Body of pancreas (tissue), 4 donors: ENCODE results near the gene CUEDC1. TPM values are rescaled to one million over a fixed set of nuclear protein-coding genes. Genes with fewer than 3 reads are reported as not detected.

ENCODE experiments used
- ATAC-seq: fragments of 150-250 bp; one replicate; pipeline ENCODE4 v1.9.1; 2016
- DNase-seq, 4 donors: peaks; one replicate each; pipeline ENCODE4 v3.0.0-alpha.2; 2019
- H3K27ac ChIP-seq, 4 donors: fragments of 200-600 bp; sonication (generic); 1 replicate in 3 of 4; 2 replicates in 1 of 4; pipeline versions ENCODE4 v1.5.1 to v1.6.1; 2016 to 2019; ENCODE audit warnings: mild to moderate bottlenecking in 1 of 4, mixed read lengths in 1 of 4, moderate library complexity in 1 of 4
- H3K27me3 ChIP-seq, 2 donors: fragments of 200-600 bp; sonication (generic); one replicate each; pipeline ENCODE4 v1.6.0; 2016; ENCODE audit warnings: mild to moderate bottlenecking in 1 of 2
- H3K36me3 ChIP-seq, 2 donors: fragments of 200-600 bp; sonication (generic); replicated peaks in 1 of 2; 2 replicates each; pipeline ENCODE4 v1.5.1; 2016; ENCODE audit warnings: low read depth in 2 of 2; ENCODE audit not compliant: insufficient read depth in 1 of 2
- H3K4me1 ChIP-seq: fragments of 200-600 bp; sonication (generic); one replicate; pipeline ENCODE4 v1.6.0; 2016
- H3K4me3 ChIP-seq, 2 donors: fragments of 200-600 bp; sonication (generic); 1 replicate in 1 of 2; 2 replicates in 1 of 2; pipeline ENCODE4 v1.5.1; 2016 to 2019
- H3K9me3 ChIP-seq, 3 donors: fragments of 200-600 bp; sonication (generic); 1 replicate in 2 of 3; 2 replicates in 1 of 3; pipeline ENCODE4 v1.5.1; 2016
- CTCF ChIP-seq, 7 experiments: fragments of 450-650 bp in 4 of 7; fragments of 200-600 bp in 3 of 7; sonication (generic) in 3 of 7; IDR thresholded peaks; one replicate each; pipeline ENCODE4 v1.5.1; 2016 to 2019; ENCODE audit warnings: antibody characterized with exemption in 7 of 7
- POLR2A ChIP-seq, 3 donors: fragments of 450-650 bp; IDR thresholded peaks; one replicate each; pipeline ENCODE4 v1.6.1; 2016; ENCODE audit warnings: antibody characterized with exemption in 3 of 3, mild to moderate bottlenecking in 2 of 3
- WGBS, 2 donors: methylation state at CpG; one replicate each; pipeline ENCODE4 v1.1.5; 2017; 5-methylcytosine and 5-hydroxymethylcytosine counted together
- intact Hi-C: fragments of 100-400 bp; cut with DNase I; formaldehyde crosslinking; loops from one replicate; pipeline ENCODE4 v1.15.1; 2023
- total RNA-seq, 2 donors: library from RNA; depleted of rRNA; stranded (reverse); fragments of >200 nt; gene quantifications; one replicate each; pipeline ENCODE4 v1.1.0, GENCODE V29; 2016

Gene CUEDC1
- total RNA-seq, 2 donors from 2014 or later = 35.8 to 48.1 TPM

GRCh38 chr17:57954397-57955182, 622 bp downstream of the CUEDC1 start:
- peak; percentile 60 for ATAC-seq
- peak; percentile 60 to 75 (median 72) for DNase-seq
- intact Hi-C loops = no loop called here
- peak; percentile 33 to 65 (median 61) for TF ChIP-seq POLR2A (IDR thresholded peaks at IDR 0.05)
- no peak for TF ChIP-seq CTCF (IDR thresholded peaks at IDR 0.05)
- H3K4me3 ChIP-seq = peak overlapping the region; percentile 57 to 80
- H3K36me3 ChIP-seq = no peaks in the 10 kb centered on the region
- 1 to 2% methylated on average over 17 to 82 of the region's 85 CpGs for WGBS, 2 donors
- H3K27ac ChIP-seq = peak overlapping the region; percentile 86 to 97 (median 88)
- peaks cover 35% of the 10 kb centered on the region for H3K4me1 ChIP-seq
- no peaks in the 10 kb centered on the region for H3K27me3 ChIP-seq
- H3K9me3 ChIP-seq = no peaks in the 10 kb centered on the region

GRCh38 chr17:57953705-57954396, 1.4 kb downstream of the CUEDC1 start:
- intact Hi-C loops = no loop called here
- H3K4me1 ChIP-seq = peaks cover 40% of the 10 kb centered on the region
- TF ChIP-seq POLR2A (IDR thresholded peaks at IDR 0.05) (no peak), CTCF (IDR thresholded peaks at IDR 0.05) (no peak)

GRCh38 chr17:57953219-57953618, 2.0 kb downstream of the CUEDC1 start:
- no peak for ATAC-seq
- 20 to 70% methylated on average over 1 of the region's 1 CpG for WGBS, 2 donors
- H3K4me1 ChIP-seq = peaks cover 46% of the 10 kb centered on the region
- TF ChIP-seq CTCF (IDR thresholded peaks at IDR 0.05) (no peak), POLR2A (IDR thresholded peaks at IDR 0.05) (no peak)
- no peaks in the 10 kb centered on the region for H3K27me3 ChIP-seq
- no peaks in the 10 kb centered on the region for H3K9me3 ChIP-seq
- H3K4me3 ChIP-seq = no peak overlapping the region
- peak overlapping the region in 3 of 4 donors; percentile 86 to 97 (median 89) for H3K27ac ChIP-seq
- H3K36me3 ChIP-seq = no peaks in the 10 kb centered on the region
- DNase-seq = no peak
- intact Hi-C loops = no loop called here

More at GRCh38 chr17:57953705-57954396, 1.4 kb downstream of the CUEDC1 start:
- WGBS, 2 donors = 67 to 73% methylated on average over 13 of the region's 13 CpGs
- Histone ChIP-seq H3K27ac (peak overlapping the region; percentile 86 to 97 (median 88)), H3K9me3 (no peaks in the 10 kb centered on the region), H3K27me3 (no peaks in the 10 kb centered on the region), H3K4me3 (peak overlapping the region; percentile 57 to 80), H3K36me3 (no peaks in the 10 kb centered on the region)
- ATAC-seq (no peak), DNase-seq (no peak)

GRCh38 chr17:57949649-57950048, 5.6 kb downstream of the CUEDC1 start:
- H3K9me3 ChIP-seq = no peaks in the 10 kb centered on the region
- no peak overlapping the region for H3K4me3 ChIP-seq
- ATAC-seq (no peak), DNase-seq (peak in 1 of 4 donors; percentile 21)
- TF ChIP-seq POLR2A (IDR thresholded peaks at IDR 0.05) (no peak), CTCF (IDR thresholded peaks at IDR 0.05) (no peak)
- H3K27ac ChIP-seq = peak overlapping the region in 2 of 4 donors; percentile 77 to 90
- H3K4me1 ChIP-seq = peaks cover 52% of the 10 kb centered on the region
- intact Hi-C loops = no loop called here
- no peaks in the 10 kb centered on the region for H3K36me3 ChIP-seq
- WGBS, 2 donors = 93 to 97% methylated on average over 5 of the region's 5 CpGs
- H3K27me3 ChIP-seq = no peaks in the 10 kb centered on the region
